Suppressor macrophage treated with lipopolysaccharide for 4 hours (primary cell): ENCODE measurements around the gene NAALADL1.
"Not testable (repeated sequence)": the region's sequence is repeated elsewhere in the genome, so short reads cannot be mapped to it uniquely, and the experiment has no call there.

Source experiments
- DNase-seq: peaks from one replicate; pipeline ENCODE4 v3.0.0-alpha.2; 2020

The NAALADL1 gene

DNA sequence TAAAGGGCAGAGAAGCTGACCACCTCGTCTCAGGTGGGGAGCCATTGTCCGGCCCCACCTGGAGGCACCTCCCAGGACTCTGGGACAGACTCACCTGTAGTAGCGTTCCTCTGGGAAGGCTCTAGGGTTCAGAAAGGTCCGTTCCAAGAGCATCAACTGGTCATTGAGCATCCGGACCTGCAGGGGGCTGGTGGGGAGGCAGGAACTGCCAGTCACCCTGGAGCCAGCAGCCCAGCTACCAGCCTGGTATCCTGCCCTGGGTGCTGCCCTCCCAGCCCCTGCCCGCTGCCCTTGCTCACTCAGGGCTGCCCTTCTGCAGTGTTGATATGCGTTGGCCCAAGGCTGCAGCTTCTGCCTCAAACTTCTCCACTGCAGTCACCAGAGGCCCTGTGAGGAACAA is 12.6 kb downstream of the NAALADL1 start:
- DNase-seq, result no peak

DNA sequence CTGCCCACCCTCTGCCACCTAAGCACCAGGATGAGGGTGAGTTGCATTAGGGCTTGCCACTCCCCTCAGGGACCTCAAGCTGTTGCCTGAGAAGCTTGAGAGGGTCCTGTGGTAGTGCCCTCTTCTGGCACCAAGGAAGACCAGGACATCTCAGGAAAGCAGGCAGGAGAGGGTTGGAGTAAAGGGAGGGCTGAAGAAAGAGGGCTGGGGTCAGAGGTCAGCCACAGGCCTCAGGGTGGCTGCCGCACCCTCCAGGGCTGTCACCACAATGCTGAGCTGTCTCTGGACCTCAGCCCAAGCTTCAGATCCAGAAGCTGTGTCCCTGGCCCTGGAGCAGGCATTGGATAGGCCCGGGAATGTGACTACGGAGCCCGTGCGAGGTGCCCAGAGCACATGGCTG is 13.3 kb downstream of the NAALADL1 start:
- DNase-seq, result no peak

DNA sequence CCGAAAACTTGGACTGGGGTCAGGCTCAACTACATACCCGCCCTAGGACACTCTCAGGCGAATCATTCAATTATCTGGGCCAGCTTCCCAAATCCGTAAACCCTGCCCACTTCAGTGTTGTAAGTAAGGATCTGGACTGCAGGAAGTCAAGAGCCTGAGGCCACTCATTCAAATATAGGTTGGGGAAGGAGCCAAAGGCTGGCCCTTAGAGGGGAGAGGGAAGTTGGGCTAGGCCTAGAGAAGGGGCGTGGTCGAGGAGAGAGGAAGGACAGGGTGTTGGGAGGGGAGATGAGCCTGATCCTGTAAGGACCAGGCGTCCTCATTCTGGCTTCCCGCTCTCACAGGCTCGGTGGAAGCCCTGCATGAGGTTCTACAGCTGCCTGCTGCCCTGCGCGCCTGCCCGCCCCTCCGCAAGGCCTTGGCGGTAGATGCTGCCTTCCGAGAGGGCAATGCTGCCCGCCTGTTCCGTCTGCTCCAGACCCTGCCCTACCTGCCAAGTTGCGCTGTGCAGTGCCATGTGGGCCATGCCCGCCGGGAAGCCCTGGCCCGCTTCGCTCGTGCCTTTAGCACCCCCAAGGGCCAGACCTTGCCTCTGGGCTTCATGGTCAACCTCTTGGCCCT is 14.4 kb downstream of the NAALADL1 start:
- DNase-seq, result peak; percentile 78

DNA sequence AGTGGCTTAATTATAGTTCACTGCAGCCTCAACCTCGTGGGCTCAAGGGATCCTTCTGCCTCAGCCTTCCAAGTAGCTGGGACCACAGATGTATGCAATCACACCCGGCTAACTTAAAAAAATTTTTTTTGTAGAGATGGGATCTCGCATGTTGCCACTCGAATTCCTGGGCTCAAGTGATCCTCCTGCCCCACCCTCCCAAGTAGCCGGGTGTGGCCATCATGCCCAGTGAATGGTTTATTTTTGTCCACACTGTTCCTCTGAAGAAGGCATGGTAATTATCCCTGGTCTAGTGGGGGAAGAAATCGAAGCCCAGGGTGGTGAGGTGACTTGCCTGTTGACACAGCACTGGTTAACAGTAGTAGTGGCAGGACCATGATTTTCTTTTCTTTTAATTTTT is 15.5 kb downstream of the NAALADL1 start:
- no peak for DNase-seq

DNA sequence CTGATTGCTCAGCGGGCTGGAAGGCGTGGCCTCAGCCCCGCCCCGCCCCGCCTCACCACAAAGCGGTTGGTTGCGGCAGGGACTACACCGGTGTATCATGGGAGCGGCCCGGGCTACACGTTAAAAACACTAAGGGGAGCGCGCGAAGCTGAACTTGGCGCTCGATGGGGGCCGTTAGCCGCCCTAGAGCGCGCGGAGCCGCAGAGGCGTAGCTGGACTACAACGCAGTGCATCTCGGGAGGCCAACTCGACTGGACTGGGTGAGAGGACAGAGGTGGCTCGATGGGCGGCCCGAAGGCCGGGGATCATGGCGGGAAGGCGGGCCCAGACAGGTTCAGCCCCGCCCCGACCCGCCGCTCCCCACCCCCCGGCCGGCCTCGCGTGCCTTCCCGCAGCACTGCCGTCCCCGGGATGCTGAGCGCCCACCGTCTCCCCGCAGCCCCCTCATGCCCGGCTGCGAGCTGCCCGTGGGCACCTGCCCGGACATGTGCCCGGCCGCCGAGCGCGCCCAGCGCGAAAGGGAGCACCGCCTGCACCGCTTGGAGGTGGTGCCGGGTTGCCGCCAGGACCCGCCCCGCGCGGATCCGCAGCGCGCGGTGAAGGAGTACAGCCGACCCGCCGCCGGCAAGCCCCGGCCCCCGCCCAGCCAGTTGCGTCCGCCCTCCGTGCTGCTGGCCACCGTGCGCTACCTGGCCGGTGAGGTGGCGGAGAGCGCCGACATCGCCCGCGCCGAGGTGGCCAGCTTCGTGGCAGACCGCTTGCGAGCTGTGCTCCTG is 17.3 kb downstream of the NAALADL1 start, which contains the start of gene SAC3D1:
Gene SAC3D1, plus strand, starts transcription at position 364 of the 776 bp plus-strand sequence. Its CDS starts 83 bp downstream, at position 447.
- DNase-seq, result peak; percentile 90

DNA sequence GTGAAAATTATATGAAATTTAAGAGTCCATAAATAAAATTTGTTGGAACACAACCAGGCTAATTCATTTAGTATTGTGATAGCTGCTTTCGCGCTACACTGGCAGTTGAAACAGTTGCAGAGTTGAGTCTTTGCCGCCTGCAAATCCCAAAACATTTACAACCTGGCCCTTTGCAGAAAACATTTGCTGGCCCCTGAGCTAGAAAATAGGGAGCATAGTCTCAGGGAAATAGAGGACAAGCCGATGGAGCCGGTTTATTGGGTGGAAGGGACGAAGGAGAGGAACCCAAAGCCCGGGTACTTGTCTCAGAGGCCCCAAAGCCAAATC is 17.9 kb downstream of the NAALADL1 start:
- no peak for DNase-seq

DNA sequence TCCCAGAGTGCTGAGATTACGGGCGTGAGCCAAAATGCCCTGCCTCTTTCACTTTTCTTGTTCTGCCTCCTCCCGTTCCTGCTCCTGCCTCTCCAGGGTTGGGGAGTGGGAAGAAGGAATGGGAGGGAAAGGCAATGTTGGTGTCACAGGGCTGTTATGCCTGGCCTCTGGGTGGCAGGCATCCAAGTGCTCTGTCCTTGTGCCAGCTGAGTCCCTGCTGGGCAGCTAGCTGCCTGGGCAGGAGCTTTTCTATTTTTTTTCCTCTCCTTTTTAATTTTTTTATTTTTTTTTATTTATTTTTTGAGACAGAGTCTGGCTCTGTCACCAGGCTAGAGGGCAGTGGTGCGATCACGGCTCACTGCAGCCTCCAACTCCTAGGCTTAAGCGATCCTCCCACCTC is 21.4 kb downstream of the NAALADL1 start:
- no peak for DNase-seq

DNA sequence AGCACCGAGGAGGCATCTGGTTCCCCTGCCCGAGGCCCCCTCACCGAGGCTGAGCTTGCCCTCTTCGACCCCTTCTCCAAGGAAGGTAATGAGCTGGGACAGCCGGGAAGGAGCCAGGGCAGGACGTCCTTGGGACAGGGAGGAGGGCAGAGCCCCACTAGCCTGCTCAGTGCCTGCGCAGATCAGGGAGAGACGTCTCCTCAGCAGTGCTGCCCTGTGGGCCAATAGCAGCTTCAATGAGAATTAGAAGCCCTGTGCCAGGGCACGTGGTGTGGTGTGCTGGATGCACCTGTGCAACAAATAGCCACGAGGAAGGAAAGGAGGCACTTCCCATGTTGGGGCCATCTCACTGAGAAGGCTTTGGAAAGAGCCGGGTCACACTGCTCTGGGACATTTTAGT is 22.8 kb downstream of the NAALADL1 start:
- DNase-seq, result no peak

DNA sequence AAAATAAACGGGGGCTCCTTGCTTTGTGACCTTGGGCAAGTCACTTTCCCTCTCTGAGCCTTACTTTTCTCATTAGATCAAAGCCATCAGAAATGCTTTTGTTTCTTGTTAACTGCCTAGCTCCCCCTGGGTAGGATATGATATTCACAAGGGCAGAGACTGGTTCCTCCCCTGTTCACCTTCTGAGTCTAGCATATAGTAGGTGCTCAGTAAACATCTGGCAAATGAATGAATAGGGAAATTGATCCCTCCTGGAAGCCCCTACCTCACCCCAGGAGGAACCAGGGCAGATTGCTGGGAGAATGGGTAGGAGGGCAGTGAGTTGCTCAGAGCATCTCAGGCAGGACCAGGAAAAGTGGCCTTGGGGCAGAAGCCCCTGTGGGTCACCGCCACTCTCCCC is 23.9 kb downstream of the NAALADL1 start:
- no peak for DNase-seq

DNA sequence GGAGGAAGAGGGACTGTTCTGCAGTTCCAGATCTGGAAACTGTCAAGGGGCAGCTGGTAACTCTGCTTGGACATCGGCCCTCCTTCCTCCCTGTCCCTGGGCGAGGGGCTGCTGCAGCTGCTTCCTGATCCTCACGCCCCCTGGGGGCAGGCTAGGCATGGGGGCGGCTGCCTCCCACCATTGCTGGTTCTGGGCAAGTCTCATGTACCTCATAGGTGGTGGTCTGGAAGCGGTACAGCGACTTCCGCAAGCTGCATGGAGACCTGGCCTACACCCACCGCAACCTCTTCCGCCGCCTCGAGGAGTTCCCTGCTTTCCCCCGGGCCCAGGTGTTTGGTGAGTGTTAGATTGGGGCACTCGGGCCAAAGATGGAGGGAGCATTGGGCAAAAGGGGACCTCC is 26.1 kb downstream of the NAALADL1 start:
- no peak for DNase-seq

DNA sequence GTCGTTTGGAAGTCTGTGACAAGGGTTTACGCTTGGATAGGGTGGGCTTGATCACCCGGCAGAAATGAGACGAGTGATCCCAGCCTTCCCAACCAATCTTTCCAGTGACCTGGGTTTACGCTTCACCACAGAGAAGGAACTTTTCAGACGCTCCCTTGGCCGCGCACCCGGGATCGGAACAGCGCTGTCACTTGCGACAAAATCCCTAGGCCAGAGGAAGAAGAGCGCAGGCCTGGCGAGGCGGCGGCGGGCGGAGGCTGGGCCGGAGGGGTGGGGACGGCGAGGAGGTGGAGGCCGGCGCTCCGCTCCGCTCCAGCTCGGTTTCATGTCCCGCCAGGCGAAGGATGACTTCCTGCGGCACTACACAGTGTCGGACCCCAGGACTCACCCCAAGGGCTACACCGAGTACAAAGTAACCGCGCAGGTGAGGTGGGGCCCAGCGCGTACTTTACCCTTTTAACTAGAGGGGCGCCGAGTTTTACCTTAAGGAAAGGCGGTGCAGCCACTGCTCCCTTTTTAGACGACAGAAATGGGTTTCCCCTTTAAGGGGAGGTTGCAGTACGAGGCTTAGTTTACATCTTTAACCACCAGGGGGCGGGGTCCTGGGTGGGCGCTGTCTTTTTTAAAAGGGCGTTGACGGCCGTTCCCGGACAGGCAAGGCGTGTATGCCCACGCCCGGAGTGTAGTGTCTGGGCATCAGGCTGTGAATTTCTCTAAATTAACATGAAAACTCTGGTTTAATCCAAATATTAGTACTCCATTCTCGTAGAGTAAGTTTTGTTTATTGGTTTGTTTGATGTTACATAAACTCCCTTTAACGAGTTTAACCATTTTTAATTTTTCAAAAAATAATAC is 30.9 kb downstream of the NAALADL1 start, which contains the start of gene SNX15:
Gene SNX15, plus strand, starts transcription at position 227 of the 855 bp plus-strand sequence. Its CDS starts 99 bp downstream, at position 326.
- DNase-seq, result peak; percentile 97

DNA sequence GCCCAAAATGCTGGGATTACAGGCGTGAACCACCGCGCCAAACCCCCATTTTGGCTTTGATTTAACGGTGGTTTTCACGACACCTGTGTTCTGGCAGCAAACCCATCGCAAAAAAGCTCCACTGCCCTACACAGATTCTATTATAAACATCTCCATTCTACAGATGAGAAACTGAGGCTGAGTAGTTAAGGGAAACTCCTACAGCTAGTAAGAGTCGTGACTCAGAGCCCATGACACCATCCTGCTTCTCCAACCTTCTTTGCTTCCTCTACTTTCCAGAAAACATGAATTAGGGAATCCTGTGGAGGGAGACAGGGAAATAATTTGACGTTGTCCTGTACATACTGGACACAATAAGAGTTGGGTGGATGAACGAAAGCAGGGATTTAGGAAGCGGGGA is 31.5 kb downstream of the NAALADL1 start:
- peak; percentile 56 for DNase-seq

DNA sequence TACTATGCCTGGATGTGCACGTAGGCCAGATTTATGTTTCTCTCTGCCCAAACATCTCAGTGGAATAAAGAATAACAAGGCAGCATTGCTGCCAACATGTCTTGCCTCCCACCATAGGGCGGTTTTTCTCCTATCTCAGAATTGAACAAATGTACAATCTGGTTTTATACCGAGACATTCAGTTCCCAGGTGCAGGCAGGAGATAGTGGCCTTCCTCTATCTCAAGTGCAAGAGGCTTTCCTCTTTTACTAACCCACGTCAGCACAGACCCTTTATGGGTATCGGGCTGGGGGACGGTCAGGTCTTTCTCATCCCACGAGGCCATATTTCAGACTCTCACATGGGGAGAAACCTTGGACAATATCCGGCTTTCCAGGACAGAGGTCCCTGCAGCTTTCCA is 34.9 kb downstream of the NAALADL1 start:
- DNase-seq, result not testable (repeated sequence)

DNA sequence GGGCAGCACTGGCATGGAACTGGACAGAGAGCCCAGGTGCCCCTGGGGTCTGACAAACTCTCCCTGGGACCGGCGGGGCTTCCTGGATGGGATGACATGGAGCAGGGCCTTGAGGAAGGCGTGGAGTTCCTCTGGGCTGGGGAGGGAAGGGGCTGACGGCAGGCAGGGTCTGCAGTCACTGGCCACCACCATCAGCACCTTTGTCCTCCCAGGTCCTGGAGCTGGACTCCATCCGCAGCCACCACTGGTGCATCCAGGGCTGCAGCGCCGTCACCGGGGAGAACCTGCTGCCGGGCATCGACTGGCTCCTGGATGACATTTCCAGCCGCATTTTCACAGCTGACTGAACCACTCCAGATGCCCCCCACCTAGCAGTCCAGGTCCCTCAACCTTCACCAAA is 36.8 kb downstream of the NAALADL1 start:
- DNase-seq, result no peak

DNA sequence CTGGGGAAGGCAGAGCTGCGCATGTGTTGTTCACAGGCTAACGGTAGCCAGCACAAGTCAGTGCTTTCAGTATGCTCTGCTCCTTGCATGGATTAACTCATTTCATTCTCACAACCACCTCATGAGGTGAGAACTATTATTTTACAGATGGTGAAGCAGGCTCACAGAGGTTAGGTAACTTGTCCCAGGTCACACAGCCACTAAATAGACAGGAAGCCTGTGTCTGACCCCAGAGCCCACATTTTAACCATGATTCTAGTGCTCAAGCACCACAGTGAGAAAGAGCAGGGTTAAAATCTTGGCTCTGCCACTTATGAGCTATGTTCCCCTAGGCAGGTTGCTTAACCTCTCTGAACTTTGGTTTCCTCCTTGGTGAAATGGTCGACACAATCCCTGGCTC is 37.4 kb downstream of the NAALADL1 start:
- no peak for DNase-seq

DNA sequence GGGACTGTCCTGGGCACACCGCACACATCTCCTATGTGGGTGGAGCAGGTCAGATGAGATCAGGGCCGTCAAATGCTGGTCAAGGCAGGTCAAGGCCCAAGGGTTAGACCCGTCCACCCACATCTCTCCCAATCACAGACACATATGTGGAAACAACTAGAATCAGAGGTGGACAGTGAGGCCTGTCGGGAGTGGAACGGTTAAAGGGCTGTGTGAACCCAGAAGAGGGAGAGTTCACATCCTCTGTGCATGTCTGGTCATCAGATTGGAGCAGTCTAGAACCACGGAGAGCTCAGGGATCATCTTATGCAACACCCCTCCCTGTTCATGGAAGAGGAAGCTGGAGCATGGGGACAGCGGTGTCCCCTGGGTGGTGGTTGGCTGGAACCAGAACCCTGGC is 38.5 kb downstream of the NAALADL1 start:
- no peak for DNase-seq

DNA sequence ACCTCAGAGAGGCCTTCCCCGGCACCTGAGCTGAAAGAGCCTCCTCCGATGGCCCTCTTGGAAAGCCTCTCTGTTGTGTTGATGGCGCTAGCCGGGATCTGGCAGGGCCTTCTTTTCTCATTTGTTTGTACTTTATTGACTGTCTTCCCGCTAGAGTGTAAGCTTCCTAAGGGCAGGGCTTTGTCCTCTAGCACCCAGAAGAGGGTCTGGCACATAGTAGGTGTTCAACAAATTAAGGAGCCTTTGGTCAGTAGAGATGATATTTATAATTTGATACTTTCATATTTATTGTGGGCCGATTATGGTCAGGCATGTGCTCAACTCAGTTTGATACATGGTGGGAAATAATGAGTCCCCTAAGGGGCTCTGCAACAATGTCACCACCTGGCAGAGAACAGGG is 40.4 kb downstream of the NAALADL1 start:
- no peak for DNase-seq

DNA sequence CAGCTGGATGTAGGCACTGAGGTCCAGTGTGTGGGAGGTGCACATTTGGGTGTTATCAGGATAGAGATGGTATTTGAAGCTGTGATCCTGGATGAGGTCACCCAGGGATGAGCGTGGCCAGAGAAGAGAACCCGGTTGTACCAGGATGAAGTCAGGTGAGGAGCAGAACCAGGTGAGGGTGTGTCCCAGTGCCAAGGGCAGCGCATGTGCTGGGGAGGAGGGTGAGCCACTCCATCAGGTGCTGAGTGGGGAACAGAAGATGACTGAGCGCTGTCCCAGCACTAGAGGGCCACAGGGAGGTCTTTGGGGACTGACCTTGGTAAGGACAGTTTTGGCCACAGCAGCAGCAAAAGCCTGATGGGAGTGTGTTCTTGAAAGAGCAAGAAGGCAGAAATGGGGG is 41.6 kb downstream of the NAALADL1 start:
- no peak for DNase-seq

DNA sequence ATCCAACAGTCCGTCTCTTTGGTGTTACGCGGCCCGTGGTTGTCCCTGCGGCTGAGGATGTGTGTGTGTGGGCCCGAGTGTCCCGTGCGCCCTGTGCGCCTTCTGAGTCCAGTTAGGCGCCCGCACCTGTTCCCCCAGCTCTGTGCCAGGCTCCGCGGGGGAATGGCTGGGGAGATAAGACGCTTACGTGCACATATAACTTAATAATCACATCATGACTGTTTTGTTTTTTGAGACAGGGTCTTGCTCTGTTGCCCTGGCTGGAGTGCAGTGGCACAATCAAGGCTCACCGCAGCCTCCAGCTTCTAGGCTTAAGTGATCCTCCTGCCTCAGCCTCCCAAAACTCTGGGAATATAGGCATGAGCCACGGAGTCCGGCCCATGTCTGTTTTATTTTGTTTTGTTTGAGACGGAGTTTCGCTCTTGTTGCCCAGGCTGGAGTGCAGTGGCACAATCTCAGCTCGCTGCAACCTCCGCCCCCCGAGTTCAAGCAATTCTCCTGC is 43.6 kb downstream of the NAALADL1 start:
- no peak for DNase-seq

DNA sequence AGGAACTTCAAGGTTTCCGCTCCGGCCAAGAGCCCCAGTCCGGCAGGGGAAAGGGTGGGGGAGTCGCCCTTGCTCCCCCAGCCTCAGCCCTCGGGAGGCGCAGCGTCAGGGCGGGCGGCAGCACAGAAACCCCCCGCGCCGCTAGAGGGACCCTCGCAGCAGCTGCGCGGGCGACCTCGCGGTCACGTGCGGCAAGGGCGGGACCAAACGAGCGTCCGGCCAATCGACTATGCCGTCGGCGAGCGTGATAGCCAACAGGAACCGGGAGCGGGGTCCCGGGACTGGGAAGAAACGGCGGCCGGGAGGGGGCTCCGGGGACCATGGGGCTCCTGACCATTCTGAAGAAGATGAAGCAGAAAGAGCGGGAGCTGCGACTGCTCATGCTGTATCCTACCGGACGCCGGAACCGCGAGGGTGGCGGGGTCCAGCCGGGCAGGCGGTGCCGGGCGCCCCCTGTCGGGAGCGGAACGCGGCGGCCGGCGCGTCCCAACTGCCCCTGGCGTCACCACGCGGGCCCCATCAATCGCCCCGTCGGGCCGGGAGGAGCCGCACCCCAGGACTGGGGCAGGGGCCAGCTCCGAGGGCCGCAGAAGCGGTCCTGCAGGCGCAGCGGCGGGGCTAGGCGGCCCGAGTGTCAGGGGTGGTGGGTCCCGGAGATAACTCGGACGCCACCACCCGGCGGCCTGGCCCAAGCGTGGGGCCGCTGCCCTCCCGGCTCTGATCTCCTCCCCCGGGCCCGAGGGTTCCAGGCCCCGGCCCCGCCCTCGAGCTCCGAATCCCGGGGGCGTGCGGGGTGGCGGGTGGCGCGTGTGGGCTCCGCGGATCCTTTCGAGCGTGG is 44.2 kb downstream of the NAALADL1 start, which contains the start of gene ARL2:
Gene ARL2, plus strand, starts transcription at position 273 of the 838 bp plus-strand sequence. Its CDS starts 48 bp downstream, at position 321.
- peak; percentile 93 for DNase-seq

DNA sequence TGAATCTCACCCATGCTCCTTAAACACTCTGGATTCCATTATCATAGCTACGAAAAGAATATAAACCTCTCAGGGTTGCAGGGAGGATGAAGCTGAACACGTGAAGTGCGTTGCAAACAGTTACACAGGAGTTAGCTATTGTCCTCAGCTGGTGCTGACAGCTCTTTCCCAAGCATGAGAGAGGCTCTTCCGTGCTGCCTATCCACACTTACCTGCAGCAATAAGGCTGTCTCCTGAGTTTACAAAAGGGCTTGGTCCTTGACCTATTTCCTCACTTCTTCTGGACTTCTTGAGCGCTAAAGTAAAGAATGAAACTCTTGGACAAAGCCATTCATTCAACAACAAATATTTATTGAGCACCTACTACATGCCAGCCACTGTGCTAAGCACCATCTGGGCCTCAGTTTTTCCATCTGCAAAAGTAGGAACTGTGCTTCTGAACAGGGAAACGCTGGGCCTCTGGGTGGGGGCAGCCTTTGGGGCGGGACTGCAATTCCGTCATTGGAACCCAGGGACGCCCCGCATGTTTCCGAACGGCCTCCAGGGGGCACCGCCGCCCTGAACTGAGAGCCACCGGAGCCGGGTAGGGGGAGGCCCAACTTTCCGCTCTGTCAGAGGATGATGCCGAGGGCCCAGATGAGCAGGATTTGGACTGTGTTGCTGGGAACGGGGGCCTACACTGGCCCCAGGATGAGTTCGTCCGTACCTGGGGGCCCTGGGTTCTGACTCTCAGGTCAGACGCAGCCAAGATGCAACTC is 45.0 kb downstream of the NAALADL1 start:
- peak; percentile 96 for DNase-seq

DNA sequence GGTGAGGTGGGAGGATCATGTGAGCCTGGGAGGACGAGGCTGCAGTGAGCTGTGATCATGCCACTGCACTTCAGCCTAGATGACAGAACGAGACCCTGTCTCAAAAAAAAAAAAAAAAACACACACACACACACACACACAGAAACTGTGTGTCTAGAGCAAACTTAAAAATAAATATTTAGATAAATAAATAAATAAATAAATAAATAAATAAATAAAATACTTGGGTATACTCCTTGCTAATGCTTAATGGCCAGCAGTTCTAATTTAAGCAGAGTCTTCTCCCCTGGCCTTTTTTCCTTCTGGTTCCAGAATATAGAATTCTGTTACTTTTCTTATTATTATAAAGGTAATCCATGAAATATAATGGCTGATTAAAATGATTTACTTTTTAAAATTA is 49.5 kb downstream of the NAALADL1 start:
- DNase-seq, result no peak
